ENCODE measurements around the gene WSCD1. TPM values are rescaled to one million over a fixed set of nuclear protein-coding genes. Genes with fewer than 3 reads are reported as not detected.

The WSCD1 gene
- total and polyA plus RNA-seq, 2 of the 4 experiments (the other 2 are of a cell fraction) = 0.07 TPM; not detected in 1

DNA sequence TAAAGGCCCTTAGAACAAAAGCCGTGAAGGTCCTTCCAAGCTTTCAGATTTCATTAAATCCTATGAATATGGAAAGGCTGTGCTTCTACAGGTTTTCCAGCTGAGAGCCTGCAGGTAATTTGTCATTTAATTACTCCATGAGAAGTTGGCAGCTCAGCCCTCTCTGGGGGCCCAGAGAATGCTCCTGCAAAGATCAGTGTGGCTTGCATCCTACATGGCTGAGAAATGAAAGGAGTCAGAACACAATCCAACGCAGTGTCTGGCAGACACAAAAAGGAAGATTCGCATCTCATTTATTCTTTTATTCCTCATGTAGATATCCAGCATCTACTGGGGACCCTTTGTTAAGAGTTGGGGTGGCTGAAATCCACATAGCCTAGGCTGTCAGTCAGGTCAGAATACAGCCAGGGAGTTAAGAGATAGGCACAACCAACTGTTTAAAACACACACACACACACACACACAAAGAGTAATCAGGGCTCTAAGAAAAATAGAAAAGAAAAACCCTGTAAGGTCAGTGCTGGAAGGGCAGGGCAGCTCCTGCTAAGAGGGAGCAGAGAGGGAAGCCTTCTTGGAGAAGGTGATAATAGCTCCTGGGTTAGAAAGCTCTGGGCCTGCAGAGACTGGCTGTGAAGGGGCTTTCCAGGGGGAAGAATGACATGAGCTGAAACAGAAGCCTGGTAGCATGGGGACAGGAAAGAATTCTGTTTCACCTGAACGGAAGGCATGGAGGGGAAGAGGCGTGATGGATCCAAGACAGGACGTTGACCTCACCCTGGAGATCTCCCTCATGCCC, 46.9 kb upstream of the WSCD1 start:
- TF ChIP-seq RAD21 (IDR thresholded peaks at IDR 0.05; ENCODE audit: low read length) = no peak
- TF ChIP-seq, protein P1, sequence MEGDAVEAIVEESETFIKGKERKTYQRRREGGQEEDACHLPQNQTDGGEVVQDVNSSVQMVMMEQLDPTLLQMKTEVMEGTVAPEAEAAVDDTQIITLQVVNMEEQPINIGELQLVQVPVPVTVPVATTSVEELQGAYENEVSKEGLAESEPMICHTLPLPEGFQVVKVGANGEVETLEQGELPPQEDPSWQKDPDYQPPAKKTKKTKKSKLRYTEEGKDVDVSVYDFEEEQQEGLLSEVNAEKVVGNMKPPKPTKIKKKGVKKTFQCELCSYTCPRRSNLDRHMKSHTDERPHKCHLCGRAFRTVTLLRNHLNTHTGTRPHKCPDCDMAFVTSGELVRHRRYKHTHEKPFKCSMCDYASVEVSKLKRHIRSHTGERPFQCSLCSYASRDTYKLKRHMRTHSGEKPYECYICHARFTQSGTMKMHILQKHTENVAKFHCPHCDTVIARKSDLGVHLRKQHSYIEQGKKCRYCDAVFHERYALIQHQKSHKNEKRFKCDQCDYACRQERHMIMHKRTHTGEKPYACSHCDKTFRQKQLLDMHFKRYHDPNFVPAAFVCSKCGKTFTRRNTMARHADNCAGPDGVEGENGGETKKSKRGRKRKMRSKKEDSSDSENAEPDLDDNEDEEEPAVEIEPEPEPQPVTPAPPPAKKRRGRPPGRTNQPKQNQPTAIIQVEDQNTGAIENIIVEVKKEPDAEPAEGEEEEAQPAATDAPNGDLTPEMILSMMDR (conservative IDR thresholded peaks at IDR 0.05; ENCODE audit: low read depth, low read length) = no peak
- TF ChIP-seq, protein P2, sequence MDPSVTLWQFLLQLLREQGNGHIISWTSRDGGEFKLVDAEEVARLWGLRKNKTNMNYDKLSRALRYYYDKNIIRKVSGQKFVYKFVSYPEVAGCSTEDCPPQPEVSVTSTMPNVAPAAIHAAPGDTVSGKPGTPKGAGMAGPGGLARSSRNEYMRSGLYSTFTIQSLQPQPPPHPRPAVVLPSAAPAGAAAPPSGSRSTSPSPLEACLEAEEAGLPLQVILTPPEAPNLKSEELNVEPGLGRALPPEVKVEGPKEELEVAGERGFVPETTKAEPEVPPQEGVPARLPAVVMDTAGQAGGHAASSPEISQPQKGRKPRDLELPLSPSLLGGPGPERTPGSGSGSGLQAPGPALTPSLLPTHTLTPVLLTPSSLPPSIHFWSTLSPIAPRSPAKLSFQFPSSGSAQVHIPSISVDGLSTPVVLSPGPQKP (IDR thresholded peaks at IDR 0.05; ENCODE audit: borderline replicate concordance, low read depth, low read length) = no peak
- no peak for TF ChIP-seq MXI1 (IDR thresholded peaks at IDR 0.05; ENCODE audit: borderline replicate concordance, low read depth, low read length)
- no peak for TF ChIP-seq RFX5 (IDR thresholded peaks at IDR 0.05; ENCODE audit: low read depth, low read length)
- no peak for TF ChIP-seq CEBPB (IDR thresholded peaks at IDR 0.05; ENCODE audit: low read depth, low read length)
- TF ChIP-seq CHD1 (IDR thresholded peaks at IDR 0.05; ENCODE audit: low read depth, low read length) = no peak
- no peak for TF ChIP-seq NFE2L2 (IDR thresholded peaks at IDR 0.05; ENCODE audit: low read depth, low read length)
- no peak for TF ChIP-seq MAZ (IDR thresholded peaks at IDR 0.05; ENCODE audit: borderline replicate concordance, low read depth, low read length)
- no peak for TF ChIP-seq FOS (IDR thresholded peaks at IDR 0.05; ENCODE audit: low read depth, low read length)
- no peak for TF ChIP-seq MAFK (IDR thresholded peaks at IDR 0.05; ENCODE audit: low read depth, low read length)
- TF ChIP-seq, protein P3, sequence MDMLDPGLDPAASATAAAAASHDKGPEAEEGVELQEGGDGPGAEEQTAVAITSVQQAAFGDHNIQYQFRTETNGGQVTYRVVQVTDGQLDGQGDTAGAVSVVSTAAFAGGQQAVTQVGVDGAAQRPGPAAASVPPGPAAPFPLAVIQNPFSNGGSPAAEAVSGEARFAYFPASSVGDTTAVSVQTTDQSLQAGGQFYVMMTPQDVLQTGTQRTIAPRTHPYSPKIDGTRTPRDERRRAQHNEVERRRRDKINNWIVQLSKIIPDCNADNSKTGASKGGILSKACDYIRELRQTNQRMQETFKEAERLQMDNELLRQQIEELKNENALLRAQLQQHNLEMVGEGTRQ (IDR thresholded peaks at IDR 0.05; ENCODE audit: low read depth, low read length) = no peak
- TF ChIP-seq RCOR1 (IDR thresholded peaks at IDR 0.05; ENCODE audit: insufficient replicate concordance, low read length) = no peak
- TF ChIP-seq SMC3 (IDR thresholded peaks at IDR 0.05; ENCODE audit: low read depth, low read length) = no peak
- TF ChIP-seq BHLHE40 (IDR thresholded peaks at IDR 0.05; ENCODE audit: low read depth, low read length) = no peak
- TF ChIP-seq POLR2A (IDR thresholded peaks at IDR 0.05; ENCODE audit: low read depth, low read length) = no peak
- Histone ChIP-seq H2AFZ (replicated peaks; ENCODE audit: low read length, poor library complexity) (no peak overlapping the region), H3K4me2 (ENCODE audit: low read depth, low read length) (no peak overlapping the region), H2BK120ac (ENCODE audit: low read depth, low read length) (no peak overlapping the region), H3K56ac (ENCODE audit: extremely low read depth, insufficient read depth, low read length) (no peak overlapping the region), H3K27me3 (ENCODE audit: control insufficient read depth, insufficient read depth, low read length) (no peaks in the 10 kb centered on the region), H2AK9ac (replicated peaks; ENCODE audit: low read depth, low read length, poor library complexity) (no peak overlapping the region), H3K18ac (ENCODE audit: low read depth, low read length) (no peak overlapping the region), H3K9ac (ENCODE audit: low read depth, low read length) (no peak overlapping the region), H3K27ac (ENCODE audit: insufficient read depth, low read length) (no peak overlapping the region), H2AK5ac (ENCODE audit: low read depth, low read length) (no peak overlapping the region), H4K20me1 (ENCODE audit: insufficient read depth, low read length) (no peaks in the 10 kb centered on the region), H2BK5ac (ENCODE audit: low read depth, low read length, poor library complexity, severe bottlenecking) (no peak overlapping the region), H3K36me3 (ENCODE audit: control insufficient read depth, insufficient read depth, low read length) (no peaks in the 10 kb centered on the region), H3K9me1 (ENCODE audit: insufficient read depth, low read length) (no peaks in the 10 kb centered on the region), H4K5ac (ENCODE audit: low read depth, low read length) (no peak overlapping the region), H4K8ac (ENCODE audit: low read depth in 2 of 2, low read length in 2 of 2) (no peak overlapping the region), H3K4me3 (ENCODE audit: insufficient read depth, low read depth, low read length) (no peak overlapping the region), H3K23ac (ENCODE audit: low read depth, low read length) (no peak overlapping the region), H4K91ac (ENCODE audit: insufficient read depth, low read depth, low read length) (no peak overlapping the region), H3K14ac (replicated peaks; ENCODE audit: low read depth, low read length) (no peak overlapping the region), H3K79me1 (ENCODE audit: low read depth in 1 of 2, low read length in 2 of 2) (no peaks in the 10 kb centered on the region), H2BK20ac (ENCODE audit: low read depth, low read length) (no peak overlapping the region), H3K4ac (ENCODE audit: low read depth, low read length) (no peak overlapping the region), H3K4me1 (ENCODE audit: control insufficient read depth, insufficient read depth, low read length) (no peaks in the 10 kb centered on the region), H2BK15ac (ENCODE audit: low read depth, low read length) (no peak overlapping the region), H3K9me3 (ENCODE audit: control insufficient read depth, insufficient read depth, low read length) (peaks cover 12% of the 10 kb centered on the region)
- intact Hi-C loops (cut with micrococcal nuclease) (no loop called here), dilution Hi-C loops (cut with HindIII; ENCODE audit: low sequenced_read_pairs, unreplicated experiment) (no loop called here), in situ Hi-C loops (cut with MboI; ENCODE audit: low sequenced_read_pairs) (no loop called here)
- ATAC-seq (ENCODE audit: low read depth) = no peak
- CTCF ChIA-PET = no interaction called here
- DNase-seq = no peak
- no CpG with 5 or more reads among the region's 6 CpGs for WGBS, 2 experiments (ENCODE audit: extremely low coverage in 2 of 2, insufficient read length in 1 of 2)
- POLR2A ChIA-PET (ENCODE audit: unreplicated experiment) = no interaction called here
- BruUV-seq (replicated peaks) = no TSS peak

Data from IMR-90 (cell line).